GM19468 (cell line): ENCODE measurements around the gene TANGO2.

Source experiments
- ATAC-seq: cut with Tn5 transposase; IDR thresholded peaks from one replicate; pipeline ENCODE4 v1.9.1; 2021; ENCODE audit warnings: mild to moderate bottlenecking, moderate library complexity, moderate number of reproducible peaks; ENCODE audit not compliant: unreplicated experiment; ENCODE audit errors: extremely low read depth

Gene TANGO2

GRCh38 chr22:20010307-20011122 is 10.4 kb upstream of the TANGO2 start:
- no peak for ATAC-seq

- ATAC-seq: no peak
Measured at GRCh38 chr22:20011123-20011992, 9.6 kb upstream of the TANGO2 start.

DNA sequence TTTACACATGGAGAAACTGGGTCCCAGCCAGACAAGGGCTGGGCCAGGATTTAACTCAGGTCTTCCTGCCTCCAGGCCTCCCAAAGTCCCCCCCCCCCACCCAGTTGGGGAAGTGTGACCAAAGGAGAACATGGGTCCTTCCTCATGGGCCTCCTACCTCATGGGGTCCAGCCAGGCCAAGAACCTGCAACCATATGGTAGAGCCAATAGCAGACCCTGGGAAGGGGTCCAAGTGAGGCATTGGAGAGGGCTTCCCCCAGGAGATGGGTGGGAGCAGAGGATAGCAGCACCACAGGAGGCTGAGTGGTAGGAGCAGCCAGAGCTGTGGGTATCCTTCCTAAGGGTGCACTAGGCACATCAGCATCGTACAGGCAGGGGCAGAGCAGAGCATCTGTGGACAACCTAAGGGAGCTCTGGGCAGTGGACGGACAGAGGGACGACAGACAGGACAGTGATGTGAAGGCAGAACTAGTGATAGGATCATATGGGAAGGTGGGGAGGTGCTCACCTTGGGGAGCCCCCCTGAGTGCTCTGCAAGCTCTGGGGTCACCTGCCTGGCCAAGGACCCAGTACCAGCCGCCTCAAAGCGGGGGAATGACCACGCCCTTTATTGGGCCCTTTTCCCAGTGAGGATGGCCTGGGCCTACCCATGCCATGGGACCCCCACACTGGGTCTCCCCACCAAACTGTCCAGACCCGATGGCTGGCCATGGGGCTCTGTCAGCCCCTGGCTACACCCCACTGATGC is 8.7 kb upstream of the TANGO2 start:
- no peak for ATAC-seq

DNA sequence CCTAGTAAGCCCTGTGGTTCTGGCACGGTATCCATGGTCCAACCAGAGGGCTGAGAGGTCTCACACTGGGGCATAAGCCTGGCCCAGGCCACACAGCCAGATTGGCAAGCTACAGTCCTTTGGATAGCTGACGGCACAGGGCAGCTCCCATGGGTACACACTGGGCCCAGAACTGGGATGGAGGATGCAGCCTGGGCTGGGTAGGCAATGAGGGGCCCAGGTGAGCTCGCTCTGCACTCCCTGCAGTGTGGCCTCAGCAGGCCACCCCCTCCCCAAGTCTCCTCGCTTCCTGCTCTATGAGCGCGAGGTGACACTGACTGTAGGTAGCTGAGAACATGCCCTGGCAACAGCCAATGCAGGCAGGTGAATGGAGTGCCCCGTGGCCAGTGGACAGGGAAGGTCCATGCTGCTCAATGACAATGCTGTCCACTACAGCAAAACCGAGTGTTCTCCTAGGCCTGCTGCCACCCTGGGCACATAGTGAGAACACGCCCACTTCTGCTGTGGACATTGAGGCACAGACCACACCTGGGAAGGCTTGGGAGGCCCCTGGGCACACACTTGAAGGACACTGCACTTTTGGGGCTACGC is 8.1 kb upstream of the TANGO2 start:
- no peak for ATAC-seq

DNA sequence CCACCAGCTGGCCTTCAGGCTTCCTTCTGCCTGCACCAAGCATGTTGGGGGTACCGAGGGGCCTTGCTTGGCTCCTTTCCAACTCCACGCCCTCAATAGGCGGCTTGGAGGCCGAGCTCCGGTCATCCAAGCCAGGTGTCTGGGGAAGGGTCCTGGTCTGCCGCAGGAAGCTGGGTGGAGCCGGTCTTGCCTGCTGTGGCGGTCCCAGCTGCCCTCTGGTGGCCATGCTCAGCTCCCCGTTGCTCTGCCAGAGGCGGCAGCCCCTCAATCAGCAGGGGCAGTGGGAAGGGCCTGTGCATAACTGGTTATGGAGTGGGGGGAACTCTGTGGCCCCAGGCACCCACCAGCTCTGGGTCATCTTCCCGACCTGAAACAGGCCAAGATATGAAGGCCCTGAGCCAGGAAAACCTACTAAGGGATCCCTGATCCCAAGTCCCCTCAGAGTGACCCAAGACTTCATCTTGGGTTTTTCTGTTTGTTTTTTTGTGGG is 7.5 kb upstream of the TANGO2 start:
- ATAC-seq: no peak

- no peak for ATAC-seq
Measured at GRCh38 chr22:20014526-20015186, 6.3 kb upstream of the TANGO2 start.

- no peak for ATAC-seq
Measured at GRCh38 chr22:20015187-20015625, 5.7 kb upstream of the TANGO2 start.

- ATAC-seq: no peak
Measured at GRCh38 chr22:20015971-20016733, 4.8 kb upstream of the TANGO2 start.

- ATAC-seq: peak; percentile 40
Measured at GRCh38 chr22:20016734-20017621, 3.9 kb upstream of the TANGO2 start, which contains the start of gene ARVCF. TSS of gene ARVCF (minus strand) at chr22:20016823. CDS start at chr22:19990794, 26,029 bp downstream.

DNA sequence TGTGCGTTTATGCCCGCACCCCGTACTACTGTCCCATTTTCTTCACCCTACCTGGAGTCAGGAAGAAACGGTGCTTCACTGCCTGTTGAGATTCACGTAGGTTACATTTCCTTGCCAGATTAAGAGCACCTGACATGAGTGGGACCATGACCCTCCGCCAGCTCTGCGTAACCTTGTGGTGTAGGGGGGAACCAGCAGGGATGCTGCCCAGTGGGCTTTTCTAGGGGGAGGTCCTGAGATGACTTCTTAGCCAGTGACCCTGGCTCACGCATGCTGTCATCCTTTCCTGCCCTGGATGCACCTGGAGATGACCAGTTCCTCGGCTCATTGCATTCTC is 3.3 kb upstream of the TANGO2 start:
- no peak for ATAC-seq

DNA sequence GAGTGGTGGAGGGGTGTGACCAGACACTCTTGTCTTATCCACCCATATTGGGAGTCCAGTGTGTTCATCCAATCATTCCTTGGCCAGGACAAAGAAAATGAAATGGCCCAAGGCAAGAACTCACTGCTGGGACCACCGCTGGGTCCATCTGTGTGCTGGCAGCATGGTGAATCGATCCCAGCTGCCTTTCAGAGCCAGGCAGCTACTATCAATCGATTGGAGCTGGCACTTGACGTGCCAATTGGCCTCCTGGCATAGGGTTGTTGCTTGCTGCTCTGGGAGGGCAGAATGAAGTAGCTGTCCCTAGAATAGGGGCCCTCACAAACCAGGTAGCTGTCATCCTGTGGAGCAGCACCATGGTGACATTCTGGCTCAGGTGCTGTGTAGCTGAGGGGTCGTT is 2.9 kb upstream of the TANGO2 start:
- no peak for ATAC-seq

GRCh38 chr22:20019661-20020532 is 1.0 kb upstream of the TANGO2 start:
- ATAC-seq: no peak

- ATAC-seq: no peak
Measured at GRCh38 chr22:20021196-20022181, 579 bp downstream of the TANGO2 start.

- ATAC-seq: no peak
Measured at GRCh38 chr22:20022231-20022977, 1.5 kb downstream of the TANGO2 start.

GRCh38 chr22:20022978-20023613 is 2.2 kb downstream of the TANGO2 start:
- no peak for ATAC-seq
